ENCODE results near the gene ZNF629. TPM values are rescaled to one million over a fixed set of nuclear protein-coding genes. Genes with fewer than 3 reads are reported as not detected.

ZNF629 gene
- total and polyA plus RNA-seq, 12 donors = 7.9 to 27.0 (median 21.9) TPM

- H3K27ac ChIP-seq = no peak overlapping the region
- no peaks in the 10 kb centered on the region for H3K9me3 ChIP-seq (replicated peaks in 1 of 3)
- WGBS, 4 donors = 75 to 82% (median 82%) methylated on average over 14 to 17 of the region's 17 CpGs
- no peaks in the 10 kb centered on the region for H3K27me3 ChIP-seq
- peaks cover 9 to 19% of the 10 kb centered on the region in 2 donors for H3K4me1 ChIP-seq (replicated peaks in 1 of 2)
- peaks cover 0 to 90% of the 10 kb centered on the region in 2 donors for H3K36me3 ChIP-seq (replicated peaks in 1 of 2)
- no peak overlapping the region for H3K4me3 ChIP-seq
- intact Hi-C loops (cut with DNase I) = no loop called here
- DNase-seq = peak in 1 of 7 donors; percentile 33
- TF ChIP-seq CTCF (IDR thresholded peaks at IDR 0.05) (no peak), POLR2A (IDR thresholded peaks at IDR 0.05) (no peak)
Observed at GRCh38 chr16:30728899-30729672, 57.9 kb downstream of the ZNF629 start.

Small RNA genes lying within 50 kb of the gene (small RNA-seq; reads per million reads assigned to genes)
- 0 reads per million in 2 donors for gene RF00017

Other genes starting within 250 kb of the ZNF629 start
- 10 to 100 TPM in 3 of 9 donors, 1 to 10 TPM in 6; 4.9 to 15.0 (median 9.6) TPM for gene ZNF764, start 228.8 kb downstream of the ZNF629 start, total RNA-seq
- gene ZNF764, start 228.8 kb downstream of the ZNF629 start, polyA plus RNA-seq = 1 to 10 TPM; 3.6 to 9.7 (median 5.9) TPM
- gene ZNF688, start 215.5 kb downstream of the ZNF629 start, total RNA-seq = 10 to 100 TPM; 10.3 to 33.2 (median 17.9) TPM
- gene ZNF688, start 215.5 kb downstream of the ZNF629 start, polyA plus RNA-seq = 10 to 100 TPM; 16.4 to 43.4 (median 33.9) TPM
- gene ZNF785, start 201.5 kb downstream of the ZNF629 start, total RNA-seq = 10 to 100 TPM in 8 of 9 donors, 1 to 10 TPM in 1; 9.4 to 37.0 (median 14.8) TPM
- 10 to 100 TPM in 1 of 3 donors, 1 to 10 TPM in 2; 3.4 to 11.2 (median 8.9) TPM for gene ZNF785, start 201.5 kb downstream of the ZNF629 start, polyA plus RNA-seq
- 10 to 100 TPM in 4 of 9 donors, 1 to 10 TPM in 5; 6.8 to 12.9 (median 9.9) TPM for gene ZNF689, start 176.8 kb downstream of the ZNF629 start, total RNA-seq
- gene ZNF689, start 176.8 kb downstream of the ZNF629 start, polyA plus RNA-seq = 1 to 10 TPM; 2.9 to 6.4 (median 3.2) TPM
- gene PRR14, start 136.2 kb downstream of the ZNF629 start, total RNA-seq = 10 to 100 TPM in 7 of 9 donors, 1 to 10 TPM in 2; 9.6 to 70.4 (median 37.6) TPM
- gene PRR14, start 136.2 kb downstream of the ZNF629 start, polyA plus RNA-seq = 100 to 1,000 TPM in 2 of 3 donors, 10 to 100 TPM in 1; 29.8 to 204 (median 114) TPM
- gene FBRS, start 128.8 kb downstream of the ZNF629 start, total RNA-seq = 10 to 100 TPM; 19.6 to 84.0 (median 44.1) TPM
- gene FBRS, start 128.8 kb downstream of the ZNF629 start, polyA plus RNA-seq = 100 to 1,000 TPM in 1 of 3 donors, 10 to 100 TPM in 2; 18.3 to 186 (median 82.9) TPM
- gene SRCAP, start 88.0 kb downstream of the ZNF629 start, total RNA-seq = 10 to 100 TPM in 8 of 9 donors, 1 to 10 TPM in 1; 7.8 to 82.4 (median 48.7) TPM
- gene SRCAP, start 88.0 kb downstream of the ZNF629 start, polyA plus RNA-seq = 10 to 100 TPM in 2 of 3 donors, 1 to 10 TPM in 1; 3.7 to 48.1 (median 19.7) TPM
- gene PHKG2, start 38.8 kb downstream of the ZNF629 start, total RNA-seq = 10 to 100 TPM; 25.4 to 48.3 (median 34.3) TPM
- 10 to 100 TPM; 18.7 to 82.8 (median 58.5) TPM for gene PHKG2, start 38.8 kb downstream of the ZNF629 start, polyA plus RNA-seq
- gene CFAP119, start 25.1 kb downstream of the ZNF629 start, total RNA-seq = 10 to 100 TPM in 3 of 9 donors, 1 to 10 TPM in 6; 2.3 to 22.1 (median 7.9) TPM
- gene CFAP119, start 25.1 kb downstream of the ZNF629 start, polyA plus RNA-seq = 10 to 100 TPM in 2 of 3 donors, 1 to 10 TPM in 1; 6.3 to 37.6 (median 24.6) TPM
- 100 to 1,000 TPM in 8 of 9 donors, 10 to 100 TPM in 1; 86.9 to 164 (median 108) TPM for gene RNF40, start 24.9 kb downstream of the ZNF629 start, total RNA-seq
- gene RNF40, start 24.9 kb downstream of the ZNF629 start, polyA plus RNA-seq = 100 to 1,000 TPM; 121 to 143 (median 137) TPM
- 10 to 100 TPM; 18.0 to 45.3 (median 30.9) TPM for gene BCL7C, start 106.9 kb upstream of the ZNF629 start, total RNA-seq
- gene BCL7C, start 106.9 kb upstream of the ZNF629 start, polyA plus RNA-seq = 10 to 100 TPM in 2 of 3 donors, 1 to 10 TPM in 1; 7.7 to 88.3 (median 50.1) TPM
- gene CTF1, start 109.4 kb upstream of the ZNF629 start, total RNA-seq = 10 to 100 TPM in 4 of 9 donors, 1 to 10 TPM in 5; 2.1 to 13.9 (median 8.2) TPM
- gene CTF1, start 109.4 kb upstream of the ZNF629 start, polyA plus RNA-seq = 1 to 10 TPM; 4.0 to 7.0 (median 4.7) TPM
- gene FBXL19, start 136.4 kb upstream of the ZNF629 start, total RNA-seq = 10 to 100 TPM in 7 of 9 donors, 1 to 10 TPM in 2; 6.6 to 17.6 (median 12.4) TPM
- gene FBXL19, start 136.4 kb upstream of the ZNF629 start, polyA plus RNA-seq = 10 to 100 TPM in 2 of 3 donors, 1 to 10 TPM in 1; 1.6 to 74.1 (median 14.0) TPM
- 100 to 1,000 TPM in 1 of 9 donors, 10 to 100 TPM in 8; 25.6 to 101 (median 86.3) TPM for gene ORAI3, start 161.9 kb upstream of the ZNF629 start, total RNA-seq
- gene ORAI3, start 161.9 kb upstream of the ZNF629 start, polyA plus RNA-seq = 10 to 100 TPM; 19.5 to 60.5 (median 45.8) TPM
- gene SETD1A, start 170.5 kb upstream of the ZNF629 start, total RNA-seq = 10 to 100 TPM in 6 of 9 donors, 1 to 10 TPM in 3; 2.3 to 23.0 (median 11.6) TPM
- 10 to 100 TPM in 2 of 3 donors, 1 to 10 TPM in 1; 8.7 to 40.1 (median 19.1) TPM for gene SETD1A, start 170.5 kb upstream of the ZNF629 start, polyA plus RNA-seq
- 10 to 100 TPM in 8 of 9 donors, 1 to 10 TPM in 1; 2.7 to 78.8 (median 35.5) TPM for gene HSD3B7, start 198.0 kb upstream of the ZNF629 start, total RNA-seq
- 10 to 100 TPM; 11.1 to 46.3 (median 24.3) TPM for gene HSD3B7, start 198.0 kb upstream of the ZNF629 start, polyA plus RNA-seq
- 1 to 10 TPM in 5 of 9 donors, under 1 TPM in 2, not detected in 2; 0.17 to 2.5 (median 2.0) TPM for gene STX1B, start 223.4 kb upstream of the ZNF629 start, total RNA-seq
- 1 to 10 TPM in 2 of 3 donors, under 1 TPM in 1; 0.71 to 5.3 (median 1.2) TPM for gene STX1B, start 223.4 kb upstream of the ZNF629 start, polyA plus RNA-seq
- 10 to 100 TPM; 25.0 to 99.5 (median 34.4) TPM for gene STX4, start 246.4 kb upstream of the ZNF629 start, total RNA-seq
- 100 to 1,000 TPM in 2 of 3 donors, 10 to 100 TPM in 1; 48.4 to 225 (median 152) TPM for gene STX4, start 246.4 kb upstream of the ZNF629 start, polyA plus RNA-seq

All from adrenal gland (tissue), 12 donors.